Renal pelvis (tissue), 4 donors: ENCODE data around the gene MRTFB. TPM values are rescaled to one million over a fixed set of nuclear protein-coding genes. Genes with fewer than 3 reads are reported as not detected.
"Not testable (repeated sequence)": the region's sequence is repeated elsewhere in the genome, so short reads cannot be mapped to it uniquely, and the experiment has no call there.

ENCODE experiments used
- DNase-seq: peaks from one replicate; pipeline ENCODE4 v3.0.0-alpha.2; 2013
- polyA plus RNA-seq, 3 donors: library from polyadenylated mRNA; unstranded; fragments of 120-200 nt; gene quantifications; one replicate each; pipeline ENCODE4 v1.2.1, GENCODE V29; 2013; ENCODE audit not compliant: insufficient read length in 3 of 3

The MRTFB gene
- polyA plus RNA-seq, 3 donors: 29.9 to 41.4 (median 37.8) TPM

GRCh38 chr16:14101415-14101814 lies 30.3 kb downstream of the MRTFB start:
- DNase-seq: no peak

GRCh38 chr16:14102925-14103720 lies 32.0 kb downstream of the MRTFB start:
- no peak for DNase-seq

GRCh38 chr16:14104066-14104465 lies 32.9 kb downstream of the MRTFB start:
- no peak for DNase-seq

- no peak for DNase-seq
Measured at GRCh38 chr16:14105760-14106375, 34.7 kb downstream of the MRTFB start.

GRCh38 chr16:14106457-14106856 lies 35.3 kb downstream of the MRTFB start:
- no peak for DNase-seq

GRCh38 chr16:14106961-14107360 lies 35.8 kb downstream of the MRTFB start:
- DNase-seq: no peak

GRCh38 chr16:14109077-14109775 lies 38.1 kb downstream of the MRTFB start:
- DNase-seq: no peak

- DNase-seq: no peak
Measured at GRCh38 chr16:14109782-14110727, 38.9 kb downstream of the MRTFB start.

GRCh38 chr16:14110728-14111251 lies 39.7 kb downstream of the MRTFB start:
- DNase-seq: no peak

GRCh38 chr16:14111713-14112538 lies 40.8 kb downstream of the MRTFB start:
- DNase-seq: no peak

GRCh38 chr16:14112539-14112856 lies 41.4 kb downstream of the MRTFB start:
- no peak for DNase-seq

- no peak for DNase-seq
Measured at GRCh38 chr16:14113344-14113743, 42.2 kb downstream of the MRTFB start.

- DNase-seq: no peak
Measured at GRCh38 chr16:14117051-14117450, 45.9 kb downstream of the MRTFB start.

- DNase-seq: no peak
Measured at GRCh38 chr16:14119799-14120198, 48.7 kb downstream of the MRTFB start.

GRCh38 chr16:14120335-14120734 lies 49.2 kb downstream of the MRTFB start:
- no peak for DNase-seq

GRCh38 chr16:14121142-14121541 lies 50.0 kb downstream of the MRTFB start:
- no peak for DNase-seq

GRCh38 chr16:14121872-14122271 lies 50.8 kb downstream of the MRTFB start:
- no peak for DNase-seq

GRCh38 chr16:14122430-14122829 lies 51.3 kb downstream of the MRTFB start:
- DNase-seq: not testable (repeated sequence)

- DNase-seq: peak; percentile 48
Measured at GRCh38 chr16:14125000-14125681, 54.0 kb downstream of the MRTFB start.

- peak; percentile 42 for DNase-seq
Measured at GRCh38 chr16:14125708-14126107, 54.6 kb downstream of the MRTFB start.
